ENCODE results near the gene ZNF501.

The ZNF501 gene

DNA sequence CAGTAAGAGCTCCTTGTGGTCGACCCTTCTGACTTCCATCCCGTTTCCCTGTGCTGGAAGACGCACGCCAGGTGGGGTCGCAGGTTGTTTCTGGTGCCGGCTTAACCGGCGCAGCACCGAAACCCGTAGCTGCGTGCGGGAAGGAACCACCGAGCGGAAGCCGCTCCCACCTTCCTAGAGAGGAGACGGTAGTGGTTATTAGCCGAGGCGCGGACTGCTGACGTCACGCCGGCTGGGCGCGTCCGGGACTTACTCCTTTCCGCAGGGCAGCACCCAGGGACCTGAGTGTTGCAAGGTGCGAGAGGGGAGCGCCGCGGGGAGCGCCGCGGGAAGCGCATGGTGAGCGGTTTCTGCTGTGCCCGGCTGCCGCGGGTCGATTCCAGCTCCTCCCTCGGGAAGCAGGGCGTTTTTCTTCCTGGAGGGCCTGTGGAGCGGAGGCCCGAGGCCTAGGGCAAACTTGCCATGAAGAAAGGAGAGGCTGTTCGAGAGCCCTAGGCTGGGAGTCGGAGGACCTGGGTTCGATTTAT lies at the start of gene ZNF501:
Gene ZNF501, plus strand, starts transcription at position 252 of the 527 bp plus-strand sequence. CDS start 4,787 bp downstream, outside the sequence.
- DNase-seq, result peak; percentile 80

DNA sequence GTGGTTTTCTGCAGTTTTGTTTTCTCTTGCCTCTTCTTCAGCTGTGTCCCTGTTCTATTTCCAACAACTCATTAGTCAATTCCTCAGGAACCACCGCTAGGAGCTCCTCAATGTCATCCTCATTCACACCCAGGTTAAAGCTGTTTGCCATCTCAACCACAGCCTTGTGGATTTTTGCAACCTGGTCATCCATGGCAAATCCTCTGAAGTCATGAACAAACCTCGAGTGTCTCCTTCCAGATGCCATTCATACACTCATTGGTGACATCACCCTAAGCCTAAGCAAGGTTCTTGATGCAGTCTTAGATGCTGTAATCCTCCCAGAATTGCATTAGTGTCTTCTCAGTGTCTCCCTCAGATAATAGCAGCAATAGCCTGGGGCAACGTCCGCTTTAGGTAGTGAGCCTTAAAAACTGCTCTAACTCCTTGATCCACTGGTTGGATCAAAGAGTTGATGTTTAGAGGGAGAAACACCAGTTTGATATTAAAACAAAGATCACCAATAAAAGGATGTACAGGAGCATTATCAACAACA lies 48.4 kb upstream of the ZNF501 start:
- no peak for DNase-seq

- DNase-seq, result no peak
These were observed 47.1 kb upstream of the ZNF501 start for GRCh38 chr3:44682182-44682896.

DNA sequence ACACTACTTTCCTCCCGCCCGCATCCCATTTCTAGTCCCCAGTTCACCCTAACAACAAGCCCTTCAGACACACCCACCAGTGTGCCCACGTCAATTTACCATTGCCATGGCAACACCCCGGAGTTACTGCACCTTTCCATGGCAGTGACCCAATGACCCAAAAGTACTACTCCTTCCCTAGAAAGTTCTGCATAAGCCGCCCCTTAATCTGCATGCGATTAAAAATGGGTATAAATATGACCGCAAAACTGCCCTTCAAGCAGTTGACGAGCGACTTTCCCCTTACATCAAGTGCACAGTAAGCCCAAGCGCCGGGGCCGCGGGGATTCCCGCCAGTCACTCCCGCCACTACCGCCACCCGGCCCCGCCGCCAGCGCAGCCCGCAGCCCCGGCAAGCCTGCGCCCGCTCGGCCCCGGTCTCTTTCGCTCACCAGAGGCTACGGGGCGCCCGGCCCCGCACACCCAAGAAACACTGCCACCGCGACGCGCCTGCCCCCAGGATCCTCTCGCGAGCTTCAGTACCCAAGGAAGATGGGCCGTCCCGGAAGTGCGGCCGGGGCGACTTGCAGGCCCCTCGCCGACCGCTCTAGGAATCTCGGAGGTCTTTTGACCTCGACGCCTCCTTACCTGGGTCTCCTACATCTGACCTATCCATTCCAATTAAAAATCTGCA lies 44.2 kb upstream of the ZNF501 start:
- DNase-seq, result peak; percentile 71

DNA sequence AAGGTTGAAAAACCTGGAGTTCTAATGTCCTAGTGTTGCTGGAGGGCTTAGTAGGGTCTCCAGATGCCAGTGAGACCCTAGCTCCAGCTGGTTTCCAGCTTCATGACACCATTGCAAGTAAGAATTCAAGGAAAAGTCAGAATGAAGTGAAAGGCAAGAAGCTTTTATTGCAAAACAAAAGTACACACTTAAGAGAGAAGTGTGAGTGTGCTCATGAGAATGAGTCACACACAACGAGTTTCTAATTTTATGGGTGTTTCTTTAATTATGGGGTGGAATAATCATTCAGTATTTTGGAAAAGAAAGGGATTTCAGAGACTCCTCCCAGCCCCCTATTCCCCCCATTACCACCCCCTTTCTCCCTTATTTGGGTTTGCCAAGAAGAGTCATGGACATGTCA lies 41.5 kb upstream of the ZNF501 start:
- DNase-seq, result no peak

DNA sequence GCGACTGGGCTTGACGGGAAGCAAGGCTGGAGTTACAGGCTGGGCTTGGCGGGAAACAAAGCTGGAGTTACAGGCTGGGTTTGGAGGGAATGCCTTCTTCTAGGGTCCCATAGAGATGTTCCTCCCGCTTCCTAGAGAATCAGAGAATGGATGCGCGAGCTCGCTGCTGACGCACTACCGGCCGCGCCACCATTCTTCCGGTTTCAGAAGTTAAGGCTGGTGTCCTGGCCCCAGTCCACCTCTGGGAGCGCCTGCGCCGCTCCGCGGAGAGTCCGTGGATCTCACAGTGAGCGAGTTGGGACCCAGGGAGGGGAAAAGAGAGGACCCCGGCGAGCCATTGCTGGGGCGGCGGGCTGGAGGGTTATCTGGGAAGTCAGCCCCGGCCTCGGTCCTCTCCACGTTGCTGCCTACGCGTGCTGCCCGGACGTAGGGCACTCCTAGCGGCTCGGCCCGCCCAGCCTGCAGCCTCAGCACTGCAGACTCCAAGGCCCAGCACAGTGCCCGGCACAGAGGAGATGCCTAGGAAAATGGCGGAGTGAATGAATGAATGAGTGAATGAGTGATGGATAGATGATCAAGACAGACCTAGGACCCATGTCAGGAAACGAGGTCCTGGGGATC lies 16.9 kb upstream of the ZNF501 start, which contains the start of gene ZNF502:
Gene ZNF502, plus strand, starts transcription at position 206 of the 621 bp plus-strand sequence. CDS start 7,602 bp downstream, outside the sequence.
- DNase-seq, result peak; percentile 78

DNA sequence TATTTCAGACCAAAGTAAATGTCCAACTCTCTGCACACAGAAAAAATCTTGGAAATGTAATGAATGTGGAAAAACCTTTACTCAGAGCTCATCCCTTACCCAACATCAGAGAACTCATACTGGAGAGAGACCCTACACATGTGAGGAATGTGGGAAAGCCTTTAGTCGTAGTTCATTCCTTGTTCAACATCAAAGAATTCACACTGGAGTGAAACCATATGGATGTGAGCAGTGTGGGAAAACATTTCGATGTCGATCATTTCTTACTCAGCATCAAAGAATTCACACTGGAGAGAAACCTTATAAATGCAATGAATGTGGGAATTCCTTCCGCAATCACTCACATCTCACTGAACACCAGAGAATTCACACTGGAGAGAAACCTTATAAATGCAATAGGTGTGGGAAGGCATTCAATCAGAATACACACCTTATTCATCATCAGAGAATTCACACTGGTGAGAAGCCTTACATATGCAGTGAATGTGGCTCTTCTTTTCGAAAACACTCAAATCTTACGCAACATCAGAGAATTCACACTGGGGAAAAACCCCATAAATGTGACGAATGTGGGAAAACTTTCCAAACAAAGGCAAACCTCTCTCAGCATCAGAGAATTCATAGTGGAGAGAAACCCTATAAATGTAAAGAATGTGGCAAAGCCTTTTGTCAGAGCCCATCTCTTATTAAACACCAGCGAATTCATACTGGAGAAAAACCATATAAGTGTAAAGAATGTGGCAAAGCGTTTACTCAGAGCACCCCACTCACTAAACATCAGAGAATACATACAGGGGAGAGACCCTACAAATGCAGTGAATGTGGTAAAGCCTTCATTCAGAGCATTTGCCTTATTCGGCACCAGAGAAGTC lies 8.0 kb upstream of the ZNF501 start:
- no peak for DNase-seq

- DNase-seq, result no peak
These were observed 7.4 kb upstream of the ZNF501 start for GRCh38 chr3:44722103-44722401.

DNA sequence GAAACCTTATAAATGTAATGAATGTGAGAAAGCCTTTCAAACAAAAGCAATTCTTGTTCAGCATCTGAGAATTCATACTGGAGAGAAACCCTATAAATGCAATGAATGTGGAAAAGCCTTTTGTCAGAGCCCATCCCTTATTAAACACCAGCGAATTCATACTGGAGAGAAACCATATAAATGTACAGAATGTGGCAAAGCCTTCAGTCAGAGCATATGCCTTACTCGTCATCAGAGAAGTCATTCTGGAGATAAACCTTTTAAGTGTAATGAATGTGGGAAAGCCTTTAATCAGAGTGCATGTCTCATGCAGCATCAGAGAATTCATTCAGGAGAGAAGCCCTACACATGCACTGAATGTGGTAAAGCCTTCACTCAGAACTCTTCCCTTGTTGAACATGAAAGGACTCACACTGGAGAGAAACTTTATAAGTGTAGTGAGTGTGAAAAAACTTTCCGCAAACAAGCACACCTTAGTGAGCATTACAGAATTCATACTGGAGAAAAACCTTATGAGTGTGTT lies 5.3 kb downstream of the ZNF501 start:
- DNase-seq, result no peak

GRCh38 chr3:44761101-44761423 lies 31.6 kb downstream of the ZNF501 start:
- DNase-seq, result no peak

DNA sequence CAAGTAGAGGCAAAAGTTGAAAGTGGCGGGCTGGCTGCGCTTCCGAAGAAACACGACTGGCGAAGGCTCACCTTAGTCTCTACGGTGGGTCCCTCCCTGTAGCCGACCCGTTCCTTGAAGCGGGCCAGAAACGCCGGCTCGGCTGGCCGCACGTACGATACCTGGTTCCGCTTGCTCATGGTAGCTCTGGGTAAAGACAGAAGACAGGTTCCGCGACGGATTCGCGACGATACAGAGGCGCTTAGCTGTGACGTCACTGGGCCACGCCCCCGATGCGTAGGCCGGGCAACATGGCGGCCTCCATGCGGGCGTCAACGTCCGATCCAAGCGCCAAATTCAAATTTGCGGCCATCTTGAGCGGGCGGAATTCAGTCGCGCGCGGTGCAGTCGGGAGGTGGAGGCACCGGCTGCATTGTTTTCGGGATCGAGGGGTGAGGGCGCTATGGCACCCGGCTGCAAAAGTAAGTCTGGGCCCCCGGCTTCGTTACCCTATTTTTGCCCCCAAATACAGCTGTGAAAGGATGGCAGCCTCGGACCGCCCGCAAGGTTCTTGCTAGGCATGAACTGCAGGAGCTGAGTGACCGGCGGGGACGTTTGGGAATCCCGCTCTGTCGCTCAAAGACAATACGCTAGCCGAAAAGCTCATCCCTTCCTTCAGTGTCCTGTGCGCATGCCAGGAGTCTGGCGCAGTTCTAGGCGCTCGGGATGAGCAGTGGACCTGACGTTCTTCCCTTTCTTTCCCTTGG lies 32.2 kb downstream of the ZNF501 start, which contains the start of the genes KIAA1143 and KIF15:
Gene KIAA1143, minus strand, starts transcription at position 196 of the 746 bp plus-strand sequence. Its CDS starts 17 bp downstream, at position 179.
Gene KIF15, plus strand, starts transcription at position 371 of the 746 bp plus-strand sequence. Its CDS starts 72 bp downstream, at position 443.
- peak; percentile 90 for DNase-seq

- DNase-seq, result no peak
These were observed 32.8 kb downstream of the ZNF501 start for GRCh38 chr3:44762170-44762677.

- DNase-seq, result no peak
These were observed 33.3 kb downstream of the ZNF501 start for GRCh38 chr3:44762690-44763089.

DNA sequence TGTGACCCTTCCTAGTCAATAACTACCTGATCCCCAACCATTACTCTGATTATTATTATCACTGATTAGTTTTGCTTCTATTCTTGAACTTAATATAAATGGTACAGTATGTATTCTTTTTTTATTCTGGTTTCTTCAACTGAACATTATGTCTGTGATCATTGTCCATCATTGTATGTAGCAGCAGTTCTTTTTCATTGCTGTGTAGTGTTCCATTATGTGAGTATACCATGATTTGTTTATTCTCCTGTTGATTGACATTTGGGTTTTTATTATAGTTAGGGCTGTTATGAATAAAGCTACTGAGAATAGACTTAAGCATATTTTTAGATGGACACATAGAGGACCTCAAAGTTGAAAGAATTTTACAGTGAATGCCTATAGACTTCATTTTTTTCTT lies 34.8 kb downstream of the ZNF501 start:
- DNase-seq, result no peak

DNA sequence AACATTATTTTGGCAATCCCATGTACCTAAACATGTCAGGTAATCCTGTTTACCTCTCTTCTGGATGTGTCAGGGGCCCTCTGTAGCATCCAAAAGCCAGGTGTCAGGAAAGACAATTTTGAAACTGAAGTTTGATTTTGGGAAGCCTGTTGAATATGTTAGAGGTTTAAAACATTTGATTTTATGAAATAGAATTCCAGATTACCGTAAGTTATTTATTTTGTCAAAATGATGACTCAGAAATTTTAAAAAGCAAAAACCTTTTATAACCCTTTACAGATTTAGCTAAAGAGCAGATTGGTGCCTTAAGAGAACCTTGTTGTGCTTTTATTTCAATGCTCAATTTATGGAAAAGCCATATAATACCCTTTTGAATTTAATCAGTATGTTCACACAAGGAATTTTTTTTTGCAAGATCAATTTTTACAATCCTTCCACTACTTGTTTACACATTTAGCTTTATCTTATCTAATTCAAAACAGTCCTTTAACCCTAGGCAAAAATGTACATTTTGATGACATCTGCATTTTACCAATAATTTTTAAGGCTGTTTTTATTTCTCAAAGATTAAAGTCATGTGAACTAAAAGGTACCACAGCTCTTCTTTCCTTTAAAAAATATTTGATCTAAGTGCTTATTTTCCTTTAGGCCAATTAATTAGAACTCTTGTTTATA lies 42.1 kb downstream of the ZNF501 start:
- no peak for DNase-seq

GRCh38 chr3:44772099-44772442 lies 42.6 kb downstream of the ZNF501 start:
- no peak for DNase-seq

DNA sequence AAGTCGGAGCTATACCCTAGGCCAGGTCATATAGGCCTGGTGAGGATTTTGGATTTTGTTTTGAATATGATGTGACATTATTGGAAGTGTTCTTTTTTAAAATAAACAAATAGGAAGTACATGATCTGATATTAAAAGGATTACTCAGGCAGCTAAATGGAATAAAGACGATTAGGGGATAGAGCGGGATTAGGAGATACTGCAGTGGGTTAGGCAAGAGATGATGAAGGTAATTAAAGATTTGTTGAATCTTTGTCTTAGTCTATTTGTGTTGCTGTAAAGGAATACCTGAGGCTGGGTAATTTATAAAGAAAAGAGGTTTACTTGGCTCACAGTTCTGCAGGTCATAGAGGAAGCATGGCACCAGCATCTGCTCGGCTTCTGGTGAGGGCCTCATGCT lies 53.5 kb downstream of the ZNF501 start:
- no peak for DNase-seq

Data from COR-L47 (cell line).